Measurements from ENCODE around the gene PRDX1.
"Not testable (repeated sequence)": the region's sequence is repeated elsewhere in the genome, so short reads cannot be mapped to it uniquely, and the experiment has no call there.

PRDX1 gene

GRCh38 chr1:45541193-45541592 is 19.5 kb upstream of the PRDX1 start:
- no peak overlapping the region for H3K4me3 ChIP-seq (replicated peaks in 1 of 2; ENCODE audit: low read depth in 2 of 2, low read length in 2 of 2)
- TF ChIP-seq CTCF (IDR thresholded peaks at IDR 0.05; ENCODE audit: low read depth, low read length), result no peak
- no peak for DNase-seq (ENCODE audit: low read depth in 2 of 2)

- no peak for DNase-seq (ENCODE audit: low read depth in 2 of 2)
- TF ChIP-seq CTCF (IDR thresholded peaks at IDR 0.05; ENCODE audit: low read depth, low read length), result no peak
- no peak overlapping the region for H3K4me3 ChIP-seq (replicated peaks in 1 of 2; ENCODE audit: low read depth in 2 of 2, low read length in 2 of 2)
Observed at GRCh38 chr1:45536886-45537285, 15.2 kb upstream of the PRDX1 start.

- H3K4me3 ChIP-seq (replicated peaks in 1 of 2; ENCODE audit: low read depth in 2 of 2, low read length in 2 of 2), result no peak overlapping the region
- TF ChIP-seq CTCF (IDR thresholded peaks at IDR 0.05; ENCODE audit: low read depth, low read length), result no peak
- DNase-seq (ENCODE audit: low read depth in 2 of 2), result no peak
Observed at GRCh38 chr1:45535988-45536766, 14.5 kb upstream of the PRDX1 start.

- no peak for TF ChIP-seq CTCF (IDR thresholded peaks at IDR 0.05; ENCODE audit: low read depth, low read length)
- no peak overlapping the region for H3K4me3 ChIP-seq (replicated peaks in 1 of 2; ENCODE audit: low read depth in 2 of 2, low read length in 2 of 2)
- DNase-seq (ENCODE audit: low read depth in 2 of 2), result no peak
Observed at GRCh38 chr1:45531873-45532272, 10.2 kb upstream of the PRDX1 start.

- TF ChIP-seq CTCF (IDR thresholded peaks at IDR 0.05; ENCODE audit: low read depth, low read length), result no peak
- no peak for DNase-seq (ENCODE audit: low read depth in 2 of 2)
- no peak overlapping the region for H3K4me3 ChIP-seq (replicated peaks in 1 of 2; ENCODE audit: low read depth in 2 of 2, low read length in 2 of 2)
Observed at GRCh38 chr1:45530632-45531135, 9.0 kb upstream of the PRDX1 start.

- no peak for DNase-seq (ENCODE audit: low read depth in 2 of 2)
- TF ChIP-seq CTCF (IDR thresholded peaks at IDR 0.05; ENCODE audit: low read depth, low read length), result no peak
- H3K4me3 ChIP-seq (replicated peaks in 1 of 2; ENCODE audit: low read depth in 2 of 2, low read length in 2 of 2), result no peak overlapping the region
Observed at GRCh38 chr1:45526135-45526644, 4.5 kb upstream of the PRDX1 start.

GRCh38 chr1:45523975-45524374 is 2.3 kb upstream of the PRDX1 start:
- DNase-seq (ENCODE audit: low read depth in 2 of 2); H3K4me3 ChIP-seq (replicated peaks in 1 of 2; ENCODE audit: low read depth in 2 of 2, low read length in 2 of 2): not testable (repeated sequence)

GRCh38 chr1:45523516-45523915 is 1.8 kb upstream of the PRDX1 start:
- not testable (repeated sequence) for H3K4me3 ChIP-seq (replicated peaks in 1 of 2; ENCODE audit: low read depth in 2 of 2, low read length in 2 of 2); DNase-seq (ENCODE audit: low read depth in 2 of 2)
